ENCODE results near the gene TLK1. TPM values are rescaled to one million over a fixed set of nuclear protein-coding genes. Genes with fewer than 3 reads are reported as not detected.

The TLK1 gene
- polyA plus RNA-seq, 1 donor from 2014 or later = 33.1 TPM

DNA sequence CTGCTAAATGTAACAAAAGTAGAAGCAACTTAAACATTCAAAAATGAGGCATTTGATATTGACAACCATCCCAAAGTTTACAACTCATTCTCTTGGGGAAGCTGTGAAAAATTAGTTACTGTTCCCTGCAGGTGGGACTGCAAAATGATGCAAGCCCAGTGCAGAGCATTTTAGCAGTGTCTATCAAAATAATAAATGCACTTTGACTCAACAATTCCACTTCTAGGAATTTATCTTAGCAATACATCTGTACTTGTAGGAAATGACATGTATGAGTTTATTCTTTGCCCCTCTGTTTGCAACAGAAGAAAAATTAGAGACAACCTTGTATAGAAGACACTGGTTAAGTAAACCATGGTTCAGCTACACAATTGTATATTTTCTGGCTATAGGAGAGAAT lies 48.0 kb upstream of the TLK1 start:
- Histone ChIP-seq H3K27me3 (ENCODE audit: insufficient read depth, low read depth, low read length) (no peaks in the 10 kb centered on the region), H3K27ac (ENCODE audit: low read length) (no peak overlapping the region), H3K4me3 (ENCODE audit: low read length) (no peak overlapping the region), H4K20me1 (ENCODE audit: insufficient read depth) (no peaks in the 10 kb centered on the region), H3F3A (ENCODE audit: insufficient read depth, low read length, poor library complexity, severe bottlenecking) (no peaks in the 10 kb centered on the region), H3K9me3 (ENCODE audit: low read length) (no peaks in the 10 kb centered on the region), H2AFZ (ENCODE audit: low read depth, low read length) (no peak overlapping the region), H3K9ac (ENCODE audit: low read length) (no peak overlapping the region), H3K79me2 (replicated peaks; ENCODE audit: insufficient read depth, low read length) (no peaks in the 10 kb centered on the region), H3K36me3 (ENCODE audit: insufficient read depth, low read length) (no peaks in the 10 kb centered on the region), H3K9me2 (ENCODE audit: insufficient read depth, low read length) (no peaks in the 10 kb centered on the region), H3K4me2 (ENCODE audit: low read length) (no peak overlapping the region)
- TF ChIP-seq SMC3 (conservative IDR thresholded peaks at IDR 0.05; ENCODE audit: poor library complexity) (no peak), EP300 (conservative IDR thresholded peaks at IDR 0.05; ENCODE audit: poor library complexity, severe bottlenecking) (no peak), TAF1 (IDR thresholded peaks at IDR 0.05; ENCODE audit: low read depth) (no peak), POLR2AphosphoS5 (IDR thresholded peaks at IDR 0.05) (no peak), MXI1 (conservative IDR thresholded peaks at IDR 0.05; ENCODE audit: poor library complexity, severe bottlenecking) (no peak), EZH2 (IDR thresholded peaks at IDR 0.05; ENCODE audit: borderline replicate concordance, insufficient read depth, low read length, poor library complexity, severe bottlenecking) (no peak), RAD21 (conservative IDR thresholded peaks at IDR 0.05) (no peak)
- TF ChIP-seq, protein P1, sequence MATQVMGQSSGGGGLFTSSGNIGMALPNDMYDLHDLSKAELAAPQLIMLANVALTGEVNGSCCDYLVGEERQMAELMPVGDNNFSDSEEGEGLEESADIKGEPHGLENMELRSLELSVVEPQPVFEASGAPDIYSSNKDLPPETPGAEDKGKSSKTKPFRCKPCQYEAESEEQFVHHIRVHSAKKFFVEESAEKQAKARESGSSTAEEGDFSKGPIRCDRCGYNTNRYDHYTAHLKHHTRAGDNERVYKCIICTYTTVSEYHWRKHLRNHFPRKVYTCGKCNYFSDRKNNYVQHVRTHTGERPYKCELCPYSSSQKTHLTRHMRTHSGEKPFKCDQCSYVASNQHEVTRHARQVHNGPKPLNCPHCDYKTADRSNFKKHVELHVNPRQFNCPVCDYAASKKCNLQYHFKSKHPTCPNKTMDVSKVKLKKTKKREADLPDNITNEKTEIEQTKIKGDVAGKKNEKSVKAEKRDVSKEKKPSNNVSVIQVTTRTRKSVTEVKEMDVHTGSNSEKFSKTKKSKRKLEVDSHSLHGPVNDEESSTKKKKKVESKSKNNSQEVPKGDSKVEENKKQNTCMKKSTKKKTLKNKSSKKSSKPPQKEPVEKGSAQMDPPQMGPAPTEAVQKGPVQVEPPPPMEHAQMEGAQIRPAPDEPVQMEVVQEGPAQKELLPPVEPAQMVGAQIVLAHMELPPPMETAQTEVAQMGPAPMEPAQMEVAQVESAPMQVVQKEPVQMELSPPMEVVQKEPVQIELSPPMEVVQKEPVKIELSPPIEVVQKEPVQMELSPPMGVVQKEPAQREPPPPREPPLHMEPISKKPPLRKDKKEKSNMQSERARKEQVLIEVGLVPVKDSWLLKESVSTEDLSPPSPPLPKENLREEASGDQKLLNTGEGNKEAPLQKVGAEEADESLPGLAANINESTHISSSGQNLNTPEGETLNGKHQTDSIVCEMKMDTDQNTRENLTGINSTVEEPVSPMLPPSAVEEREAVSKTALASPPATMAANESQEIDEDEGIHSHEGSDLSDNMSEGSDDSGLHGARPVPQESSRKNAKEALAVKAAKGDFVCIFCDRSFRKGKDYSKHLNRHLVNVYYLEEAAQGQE (IDR thresholded peaks at IDR 0.05; ENCODE audit: borderline replicate concordance) = no peak
- TF ChIP-seq, protein P2, sequence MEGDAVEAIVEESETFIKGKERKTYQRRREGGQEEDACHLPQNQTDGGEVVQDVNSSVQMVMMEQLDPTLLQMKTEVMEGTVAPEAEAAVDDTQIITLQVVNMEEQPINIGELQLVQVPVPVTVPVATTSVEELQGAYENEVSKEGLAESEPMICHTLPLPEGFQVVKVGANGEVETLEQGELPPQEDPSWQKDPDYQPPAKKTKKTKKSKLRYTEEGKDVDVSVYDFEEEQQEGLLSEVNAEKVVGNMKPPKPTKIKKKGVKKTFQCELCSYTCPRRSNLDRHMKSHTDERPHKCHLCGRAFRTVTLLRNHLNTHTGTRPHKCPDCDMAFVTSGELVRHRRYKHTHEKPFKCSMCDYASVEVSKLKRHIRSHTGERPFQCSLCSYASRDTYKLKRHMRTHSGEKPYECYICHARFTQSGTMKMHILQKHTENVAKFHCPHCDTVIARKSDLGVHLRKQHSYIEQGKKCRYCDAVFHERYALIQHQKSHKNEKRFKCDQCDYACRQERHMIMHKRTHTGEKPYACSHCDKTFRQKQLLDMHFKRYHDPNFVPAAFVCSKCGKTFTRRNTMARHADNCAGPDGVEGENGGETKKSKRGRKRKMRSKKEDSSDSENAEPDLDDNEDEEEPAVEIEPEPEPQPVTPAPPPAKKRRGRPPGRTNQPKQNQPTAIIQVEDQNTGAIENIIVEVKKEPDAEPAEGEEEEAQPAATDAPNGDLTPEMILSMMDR (IDR thresholded peaks at IDR 0.05; ENCODE audit: poor library complexity, severe bottlenecking) = no peak

- Histone ChIP-seq H3K9me3 (ENCODE audit: low read length) (no peaks in the 10 kb centered on the region), H3K36me3 (ENCODE audit: insufficient read depth, low read length) (no peaks in the 10 kb centered on the region), H2AFZ (ENCODE audit: low read depth, low read length) (no peak overlapping the region), H3K4me3 (ENCODE audit: low read length) (no peak overlapping the region), H3K9me2 (ENCODE audit: insufficient read depth, low read length) (no peaks in the 10 kb centered on the region), H3K27ac (ENCODE audit: low read length) (no peak overlapping the region), H3K4me2 (ENCODE audit: low read length) (no peak overlapping the region), H3K9ac (ENCODE audit: low read length) (no peak overlapping the region), H3F3A (ENCODE audit: insufficient read depth, low read length, poor library complexity, severe bottlenecking) (no peaks in the 10 kb centered on the region), H4K20me1 (ENCODE audit: insufficient read depth) (no peaks in the 10 kb centered on the region), H3K27me3 (ENCODE audit: insufficient read depth, low read depth, low read length) (no peaks in the 10 kb centered on the region), H3K79me2 (replicated peaks; ENCODE audit: insufficient read depth, low read length) (no peaks in the 10 kb centered on the region)
- TF ChIP-seq, protein P2 (IDR thresholded peaks at IDR 0.05; ENCODE audit: poor library complexity, severe bottlenecking) = no peak
- TF ChIP-seq SMC3 (conservative IDR thresholded peaks at IDR 0.05; ENCODE audit: poor library complexity) = no peak
- TF ChIP-seq MXI1 (conservative IDR thresholded peaks at IDR 0.05; ENCODE audit: poor library complexity, severe bottlenecking) = no peak
- no peak for TF ChIP-seq TAF1 (IDR thresholded peaks at IDR 0.05; ENCODE audit: low read depth)
Measured at GRCh38 chr2:171206422-171207115, 45.9 kb upstream of the TLK1 start.

Measured in neural cell (in vitro differentiated cells).